WERI-Rb-1 (cell line): ENCODE measurements around the gene SEPSECS.

Source experiments
- DNase-seq: peaks from one replicate; pipeline ENCODE4 v3.0.0-alpha.2; 2020
- H3K27ac ChIP-seq: fragments of 250-450 bp; sonication (Bioruptor Pico); 2 replicates; pipeline ENCODE4 v1.5.1; 2020; ENCODE audit warnings: mild to moderate bottlenecking, moderate library complexity
- H3K27me3 ChIP-seq: fragments of 250-450 bp; sonication (Bioruptor Pico); 2 replicates; pipeline ENCODE4 v1.5.1; 2021; ENCODE audit warnings: mild to moderate bottlenecking, low read depth, moderate library complexity; ENCODE audit not compliant: insufficient read depth, severe bottlenecking
- H3K36me3 ChIP-seq: fragments of 250-450 bp; sonication (Bioruptor Pico); 2 replicates; pipeline ENCODE4 v1.5.1; 2020; ENCODE audit warnings: mild to moderate bottlenecking, moderate library complexity
- H3K4me3 ChIP-seq: 2 replicates; pipeline ENCODE4 v1.5.1; 2011; ENCODE audit warnings: low read depth, mild to moderate bottlenecking, control low read depth, low read length
- H3K9me3 ChIP-seq: fragments of 250-450 bp; sonication (Bioruptor Pico); 2 replicates; pipeline ENCODE4 v1.5.1; 2021; ENCODE audit warnings: mild to moderate bottlenecking, moderate library complexity; ENCODE audit not compliant: severe bottlenecking
- TF ChIP-seq, protein P1 (sequence below): IDR thresholded peaks from 2 replicates; pipeline ENCODE4 v1.5.1; 2011; ENCODE audit warnings: low read depth, mild to moderate bottlenecking, control low read depth, inconsistent platforms, low read length

Gene SEPSECS

DNA sequence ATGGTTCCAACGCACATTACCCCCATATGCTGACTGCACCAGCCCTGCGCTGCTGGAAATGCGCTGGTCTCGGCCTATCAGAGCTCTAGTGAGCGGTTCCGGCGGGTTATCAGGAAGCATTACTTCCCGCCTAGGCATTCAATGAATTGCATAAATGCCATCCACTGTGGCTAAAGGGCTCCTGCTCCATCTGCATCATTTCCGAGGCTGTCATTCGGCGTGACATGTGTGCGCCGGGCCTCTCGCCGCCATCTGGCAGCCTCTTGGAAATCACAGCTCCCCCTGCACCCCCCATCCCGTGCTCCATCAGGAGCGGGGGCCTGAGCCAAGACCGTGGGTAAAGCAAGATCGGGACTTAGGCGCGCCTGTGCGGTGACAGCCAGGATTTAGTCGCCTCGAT is 64.4 kb downstream of the SEPSECS start:
- H3K9me3 ChIP-seq = peaks cover 10% of the 10 kb centered on the region
- no peaks in the 10 kb centered on the region for H3K36me3 ChIP-seq
- DNase-seq = peak; percentile 86
- H3K4me3 ChIP-seq = peak overlapping the region; percentile 18
- H3K27me3 ChIP-seq = no peaks in the 10 kb centered on the region
- TF ChIP-seq, protein P1, sequence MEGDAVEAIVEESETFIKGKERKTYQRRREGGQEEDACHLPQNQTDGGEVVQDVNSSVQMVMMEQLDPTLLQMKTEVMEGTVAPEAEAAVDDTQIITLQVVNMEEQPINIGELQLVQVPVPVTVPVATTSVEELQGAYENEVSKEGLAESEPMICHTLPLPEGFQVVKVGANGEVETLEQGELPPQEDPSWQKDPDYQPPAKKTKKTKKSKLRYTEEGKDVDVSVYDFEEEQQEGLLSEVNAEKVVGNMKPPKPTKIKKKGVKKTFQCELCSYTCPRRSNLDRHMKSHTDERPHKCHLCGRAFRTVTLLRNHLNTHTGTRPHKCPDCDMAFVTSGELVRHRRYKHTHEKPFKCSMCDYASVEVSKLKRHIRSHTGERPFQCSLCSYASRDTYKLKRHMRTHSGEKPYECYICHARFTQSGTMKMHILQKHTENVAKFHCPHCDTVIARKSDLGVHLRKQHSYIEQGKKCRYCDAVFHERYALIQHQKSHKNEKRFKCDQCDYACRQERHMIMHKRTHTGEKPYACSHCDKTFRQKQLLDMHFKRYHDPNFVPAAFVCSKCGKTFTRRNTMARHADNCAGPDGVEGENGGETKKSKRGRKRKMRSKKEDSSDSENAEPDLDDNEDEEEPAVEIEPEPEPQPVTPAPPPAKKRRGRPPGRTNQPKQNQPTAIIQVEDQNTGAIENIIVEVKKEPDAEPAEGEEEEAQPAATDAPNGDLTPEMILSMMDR = peak; percentile 5; the same call in 1 of the 2 replicates
- H3K27ac ChIP-seq = peak overlapping the region; percentile 69

DNA sequence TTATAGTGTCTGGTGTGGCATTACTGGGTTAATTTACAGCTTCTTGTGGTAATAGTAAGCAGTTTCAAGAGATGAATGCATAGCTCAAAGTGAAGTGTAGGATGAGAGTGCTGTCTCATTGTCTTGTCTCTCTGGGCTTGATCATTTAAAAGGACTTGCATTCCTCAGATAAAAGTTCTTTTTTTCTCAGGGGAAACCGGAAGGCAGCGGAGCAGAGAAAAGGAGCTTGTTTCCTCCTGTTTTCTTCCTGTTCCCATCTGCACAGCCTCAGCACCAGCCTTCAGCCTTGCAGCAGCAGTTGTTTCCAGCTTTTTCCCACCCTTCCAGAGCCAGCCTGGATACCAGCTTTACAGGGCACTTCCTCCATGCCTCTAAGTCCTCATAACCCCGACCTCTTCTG is 68.1 kb downstream of the SEPSECS start:
- no peak for DNase-seq
- Histone ChIP-seq H3K4me3 (no peak overlapping the region), H3K36me3 (no peaks in the 10 kb centered on the region), H3K27me3 (no peaks in the 10 kb centered on the region), H3K9me3 (peaks cover 10% of the 10 kb centered on the region), H3K27ac (no peak overlapping the region)
- TF ChIP-seq, protein P1 = no peak

DNA sequence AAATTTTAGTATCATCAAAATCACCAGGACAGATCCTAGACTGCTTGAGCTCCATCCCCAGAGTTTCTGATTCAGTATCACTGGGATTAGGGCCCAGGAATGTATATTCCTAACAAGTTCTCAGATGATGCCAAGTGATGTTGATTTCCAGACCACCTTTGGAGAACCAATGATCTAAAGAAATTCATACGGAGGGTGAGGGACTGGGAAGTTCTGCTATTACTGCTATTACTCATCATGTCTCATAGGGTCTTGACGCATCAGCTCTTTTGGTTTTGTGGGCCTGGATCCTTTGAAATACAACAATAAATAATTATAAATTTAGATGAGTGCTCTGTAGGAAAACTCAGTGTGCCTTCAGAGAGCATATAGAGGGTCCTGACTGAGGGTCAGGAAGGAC is 69.7 kb downstream of the SEPSECS start:
- Histone ChIP-seq H3K36me3 (no peaks in the 10 kb centered on the region), H3K27ac (no peak overlapping the region), H3K27me3 (no peaks in the 10 kb centered on the region), H3K9me3 (peaks cover 10% of the 10 kb centered on the region), H3K4me3 (no peak overlapping the region)
- no peak for DNase-seq
- TF ChIP-seq, protein P1 = no peak

DNA sequence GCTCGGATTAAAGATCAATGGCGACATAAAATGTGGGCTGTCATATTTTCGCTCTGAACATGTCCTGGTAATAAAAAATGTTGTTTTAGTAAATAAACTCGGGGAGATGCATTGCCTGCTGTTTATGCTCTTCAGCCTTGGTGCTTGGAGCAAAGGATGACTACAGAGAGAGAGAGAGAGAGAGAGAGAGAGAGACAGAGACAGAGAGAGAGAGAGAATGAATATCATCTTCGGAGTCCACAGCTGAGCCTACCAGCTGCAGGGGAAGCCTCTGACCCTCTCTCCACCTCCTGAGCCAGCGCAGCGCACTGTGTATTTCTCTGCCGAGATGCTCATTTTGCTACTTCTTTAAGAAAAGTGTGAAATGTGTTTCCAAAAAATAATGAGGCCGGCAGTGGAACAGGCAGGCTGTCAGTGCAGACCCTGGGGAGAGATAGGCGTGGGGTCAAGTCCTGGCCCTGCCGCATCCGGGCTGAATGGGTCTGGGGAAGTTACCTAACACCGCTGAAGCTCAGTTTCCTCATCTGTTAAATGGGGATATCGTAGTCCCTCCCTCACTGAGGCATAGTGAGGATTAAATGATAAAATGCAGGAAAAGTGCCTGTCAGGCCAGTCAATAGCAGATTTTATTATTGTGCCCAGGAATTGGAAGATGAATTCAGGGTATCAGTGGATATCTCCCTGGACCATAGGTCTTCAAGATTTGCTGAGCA is 71.0 kb downstream of the SEPSECS start:
- Histone ChIP-seq H3K27me3 (no peaks in the 10 kb centered on the region), H3K4me3 (no peak overlapping the region; the same call in 1 of the 2 replicates), H3K9me3 (peaks cover 10% of the 10 kb centered on the region), H3K36me3 (no peaks in the 10 kb centered on the region), H3K27ac (no peak overlapping the region)
- DNase-seq = no peak
- TF ChIP-seq, protein P1 = no peak

DNA sequence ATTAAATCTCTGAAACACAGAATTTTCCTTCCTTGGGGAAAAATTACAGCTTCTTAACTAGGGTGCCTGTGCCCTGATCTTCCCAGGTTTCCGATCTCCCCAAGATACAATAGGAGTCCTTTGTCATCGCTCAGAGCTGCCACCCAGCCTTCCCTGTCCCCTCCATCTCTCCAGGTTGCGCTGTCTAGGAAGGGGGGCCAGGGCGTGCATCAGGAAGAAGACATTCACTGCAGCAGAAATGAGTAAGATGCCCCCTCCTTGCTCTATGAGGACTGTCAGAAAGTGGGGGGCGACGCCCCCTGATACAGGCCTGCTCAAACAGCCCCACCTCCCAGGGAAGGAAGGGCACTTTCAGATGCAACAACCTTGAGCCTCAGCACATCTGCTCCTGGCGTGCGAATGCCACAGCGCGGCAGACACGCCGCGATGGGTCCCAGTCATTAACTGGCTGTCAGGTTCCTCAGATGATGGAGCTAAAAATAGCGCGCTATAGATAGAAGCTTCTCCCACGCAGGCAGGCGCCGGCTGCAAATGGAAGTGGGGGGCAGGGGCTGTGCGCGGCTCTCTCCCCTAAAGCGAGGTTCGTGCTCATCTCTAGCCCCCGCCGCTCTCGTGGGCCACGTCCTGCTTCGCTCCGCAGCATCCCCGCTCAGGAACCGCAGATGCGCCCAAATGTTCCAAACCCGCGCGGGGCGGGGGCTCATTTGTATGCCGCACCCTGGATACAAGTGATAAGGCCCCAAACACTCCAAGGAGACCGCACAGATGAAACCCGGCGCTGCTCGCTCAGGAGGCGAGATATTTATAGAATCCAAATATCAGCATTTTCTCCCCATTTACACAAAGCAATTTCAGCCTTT is 71.9 kb downstream of the SEPSECS start:
- H3K27me3 ChIP-seq = no peaks in the 10 kb centered on the region
- peak; percentile 30 for DNase-seq

More for the DNA sequence above, 71.9 kb downstream of the SEPSECS start:
- H3K9me3 ChIP-seq = peaks cover 6% of the 10 kb centered on the region
- H3K36me3 ChIP-seq = no peaks in the 10 kb centered on the region
- peak overlapping the region; percentile 9 for H3K4me3 ChIP-seq
- TF ChIP-seq, protein P1 = no peak
- H3K27ac ChIP-seq = no peak overlapping the region
